ENCODE results near the gene CNTN4.

DNA sequence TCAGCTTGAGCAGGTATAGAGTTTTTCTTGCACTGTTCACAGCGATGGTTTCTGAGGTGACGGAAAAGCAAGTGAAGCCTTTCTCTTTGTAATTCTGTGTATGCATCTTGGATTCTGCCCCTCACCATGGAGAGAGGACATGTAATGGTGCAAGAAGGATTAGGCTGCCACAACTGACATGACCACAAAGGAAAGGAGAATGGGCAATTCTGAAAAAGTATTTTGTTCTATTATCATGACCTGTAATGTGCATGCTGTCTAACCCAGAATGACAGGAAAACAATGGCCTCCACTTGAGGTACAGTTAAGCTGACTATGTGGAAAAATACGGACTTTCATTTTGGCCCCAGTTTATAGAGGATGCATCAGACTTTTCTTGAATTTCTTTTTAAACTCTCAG, 784.6 kb downstream of the CNTN4 start:
- TF ChIP-seq, protein P1, sequence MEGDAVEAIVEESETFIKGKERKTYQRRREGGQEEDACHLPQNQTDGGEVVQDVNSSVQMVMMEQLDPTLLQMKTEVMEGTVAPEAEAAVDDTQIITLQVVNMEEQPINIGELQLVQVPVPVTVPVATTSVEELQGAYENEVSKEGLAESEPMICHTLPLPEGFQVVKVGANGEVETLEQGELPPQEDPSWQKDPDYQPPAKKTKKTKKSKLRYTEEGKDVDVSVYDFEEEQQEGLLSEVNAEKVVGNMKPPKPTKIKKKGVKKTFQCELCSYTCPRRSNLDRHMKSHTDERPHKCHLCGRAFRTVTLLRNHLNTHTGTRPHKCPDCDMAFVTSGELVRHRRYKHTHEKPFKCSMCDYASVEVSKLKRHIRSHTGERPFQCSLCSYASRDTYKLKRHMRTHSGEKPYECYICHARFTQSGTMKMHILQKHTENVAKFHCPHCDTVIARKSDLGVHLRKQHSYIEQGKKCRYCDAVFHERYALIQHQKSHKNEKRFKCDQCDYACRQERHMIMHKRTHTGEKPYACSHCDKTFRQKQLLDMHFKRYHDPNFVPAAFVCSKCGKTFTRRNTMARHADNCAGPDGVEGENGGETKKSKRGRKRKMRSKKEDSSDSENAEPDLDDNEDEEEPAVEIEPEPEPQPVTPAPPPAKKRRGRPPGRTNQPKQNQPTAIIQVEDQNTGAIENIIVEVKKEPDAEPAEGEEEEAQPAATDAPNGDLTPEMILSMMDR (IDR thresholded peaks at IDR 0.05), result no peak
- no peak for TF ChIP-seq POLR2A (IDR thresholded peaks at IDR 0.05)

Measured in right lobe of liver (tissue), 4 donors.